ENCODE data around the gene SLC10A7.

SLC10A7 gene

DNA sequence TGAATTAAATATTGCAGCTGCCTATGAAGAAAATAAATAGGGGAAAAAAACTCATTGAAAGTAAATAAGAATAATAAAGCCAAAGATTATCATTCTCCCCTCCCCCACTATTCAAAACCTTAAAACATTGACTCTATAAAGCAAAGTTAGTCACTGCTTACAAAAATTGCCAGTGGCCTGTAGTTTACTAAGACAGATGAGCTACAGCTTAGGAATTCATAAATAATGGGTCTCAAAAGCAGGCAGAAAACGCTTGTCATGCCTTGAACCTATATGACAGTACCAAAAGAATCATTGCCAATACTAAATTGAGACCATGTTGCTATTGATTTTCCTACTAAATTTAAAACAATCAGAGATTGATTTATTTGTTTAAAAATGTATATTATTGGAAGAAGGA lies 78.9 kb downstream of the SLC10A7 start:
- in situ Hi-C loops (cut with MboI; ENCODE audit: low sequenced_read_pairs) = no loop called here

GRCh38 chr4:146439999-146440398 lies 81.7 kb downstream of the SLC10A7 start:
- in situ Hi-C loops (cut with MboI; ENCODE audit: low sequenced_read_pairs) = no loop called here

- in situ Hi-C loops (cut with MboI; ENCODE audit: low sequenced_read_pairs) = no loop called here
Measured at GRCh38 chr4:146439437-146439836, 82.3 kb downstream of the SLC10A7 start.

GRCh38 chr4:146437778-146438177 lies 84.0 kb downstream of the SLC10A7 start:
- in situ Hi-C loops (cut with MboI; ENCODE audit: low sequenced_read_pairs) = no loop called here

GRCh38 chr4:146436423-146437162 lies 85.1 kb downstream of the SLC10A7 start:
- in situ Hi-C loops (cut with MboI; ENCODE audit: low sequenced_read_pairs) = no loop called here

DNA sequence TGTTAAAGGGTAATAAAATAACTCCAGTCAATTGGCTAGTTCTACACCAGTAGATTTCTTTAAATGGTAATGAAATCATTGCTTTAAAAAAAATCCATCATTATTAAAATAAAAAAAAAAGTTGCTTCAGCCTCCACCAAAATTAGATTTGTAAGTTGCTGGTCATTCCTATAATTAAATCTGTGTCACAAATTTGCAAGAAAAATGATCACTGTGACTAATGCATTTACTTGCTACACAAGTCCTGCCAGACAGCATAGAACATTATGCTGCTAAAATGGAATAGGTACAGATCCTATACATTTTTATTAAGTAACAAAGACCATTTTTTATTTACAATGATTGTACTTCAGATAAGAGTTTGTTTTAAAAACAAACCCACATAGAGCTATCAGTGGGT lies 85.8 kb downstream of the SLC10A7 start:
- in situ Hi-C loops (cut with MboI; ENCODE audit: low sequenced_read_pairs) = no loop called here

GRCh38 chr4:146432065-146432464 lies 89.7 kb downstream of the SLC10A7 start:
- in situ Hi-C loops (cut with MboI; ENCODE audit: low sequenced_read_pairs) = no loop called here

- in situ Hi-C loops (cut with MboI; ENCODE audit: low sequenced_read_pairs) = no loop called here
Measured at GRCh38 chr4:146428298-146428697, 93.4 kb downstream of the SLC10A7 start.

DNA sequence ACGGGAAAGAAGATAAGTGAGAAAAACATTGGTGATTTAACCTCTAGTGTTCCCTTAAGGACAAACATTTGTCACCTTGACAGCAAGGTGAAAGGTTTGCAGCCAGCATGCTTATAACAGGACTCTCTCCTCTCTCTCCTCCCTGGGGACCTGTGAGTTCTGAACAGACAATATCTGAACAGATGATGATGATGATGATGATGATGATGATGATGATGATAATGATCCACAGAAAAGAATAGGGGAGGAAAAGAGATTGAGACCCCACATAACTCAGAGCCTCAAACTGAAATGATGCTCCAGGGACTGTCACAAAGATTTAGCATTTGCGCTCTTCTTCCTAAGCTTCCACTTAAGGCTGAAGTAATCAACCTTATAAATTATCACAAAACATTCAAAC lies 103.9 kb downstream of the SLC10A7 start:
- in situ Hi-C loops (cut with MboI; ENCODE audit: low sequenced_read_pairs) = no loop called here

DNA sequence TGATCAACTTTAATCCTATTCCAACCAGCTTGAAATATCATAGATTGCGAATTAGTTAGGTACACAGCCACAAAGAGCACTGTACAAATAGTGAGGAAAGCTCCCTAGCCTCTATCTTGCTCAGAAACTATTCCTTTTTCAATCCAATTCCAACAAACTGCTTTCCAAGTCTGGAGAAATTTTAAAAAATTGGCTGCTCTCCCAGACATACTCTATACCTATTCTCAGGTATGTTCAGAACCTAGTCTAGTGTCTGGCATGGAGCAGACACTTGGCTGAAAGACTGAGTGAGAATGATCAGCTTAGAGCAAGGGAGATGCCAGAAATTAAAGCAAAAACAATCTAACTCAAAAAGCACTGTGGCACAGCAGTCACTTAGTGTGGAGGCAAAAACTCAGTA lies 105.9 kb downstream of the SLC10A7 start:
- in situ Hi-C loops (cut with MboI; ENCODE audit: low sequenced_read_pairs) = no loop called here

DNA sequence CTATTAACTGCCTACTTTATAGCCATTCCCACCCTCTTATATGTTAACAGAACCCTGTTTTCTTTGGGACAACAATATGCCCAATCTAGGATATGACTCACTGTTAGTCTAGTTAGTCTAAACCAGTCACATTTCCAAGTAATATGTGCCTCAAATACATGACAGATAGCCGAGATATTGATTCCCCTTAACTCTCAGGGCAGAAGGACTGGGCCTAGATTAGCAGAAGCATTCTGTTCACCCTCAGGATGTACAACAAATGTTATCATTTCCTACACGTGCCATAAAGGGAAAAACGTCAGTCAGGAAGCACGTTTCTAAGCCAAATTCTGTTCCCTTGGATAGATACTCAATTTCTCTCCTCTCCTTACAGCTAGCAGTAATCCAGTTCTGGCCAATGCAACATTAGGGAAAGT lies 114.1 kb downstream of the SLC10A7 start:
- in situ Hi-C loops (cut with MboI; ENCODE audit: low sequenced_read_pairs) = no loop called here

DNA sequence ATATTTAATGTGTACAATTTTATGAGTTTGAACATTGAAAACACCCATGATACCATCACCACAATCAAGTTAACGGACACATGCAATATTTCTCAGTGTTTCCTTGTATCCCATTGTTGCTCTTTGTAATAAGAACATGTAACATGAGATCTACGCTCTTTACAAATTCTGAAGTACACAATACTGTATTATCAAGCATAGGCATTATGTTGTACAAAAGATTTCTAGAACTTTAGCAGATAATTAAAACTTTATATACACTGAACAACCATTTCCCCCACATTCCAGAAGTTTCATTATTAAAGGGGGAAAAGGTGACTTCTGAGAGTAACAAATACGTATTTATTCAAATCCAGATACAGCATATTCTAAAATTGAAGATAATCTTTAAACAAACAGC lies 114.5 kb downstream of the SLC10A7 start:
- in situ Hi-C loops (cut with MboI; ENCODE audit: low sequenced_read_pairs) = no loop called here

DNA sequence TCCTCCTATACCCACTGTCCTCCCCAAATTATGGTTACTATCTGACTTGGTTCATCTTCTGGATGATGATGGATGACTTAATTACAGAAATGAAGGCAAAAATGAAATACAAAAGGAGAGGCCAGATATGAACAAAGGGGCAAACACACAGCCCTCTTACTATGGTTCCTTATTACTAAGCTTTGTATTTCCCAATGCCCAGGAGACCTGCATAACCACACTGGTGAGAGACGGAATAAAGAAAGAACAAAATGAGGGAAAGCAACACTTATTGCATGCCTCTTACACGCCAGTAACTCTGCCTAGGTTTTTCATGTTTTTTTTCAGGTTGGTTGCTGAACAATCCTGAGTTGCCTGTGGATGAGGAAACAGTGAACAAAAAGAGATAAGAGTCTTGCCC lies 120.5 kb downstream of the SLC10A7 start:
- in situ Hi-C loops (cut with MboI; ENCODE audit: low sequenced_read_pairs) = no loop called here

GRCh38 chr4:146398896-146399445 lies 122.8 kb downstream of the SLC10A7 start:
- in situ Hi-C loops (cut with MboI; ENCODE audit: low sequenced_read_pairs) = no loop called here

GRCh38 chr4:146398404-146398803 lies 123.3 kb downstream of the SLC10A7 start:
- in situ Hi-C loops (cut with MboI; ENCODE audit: low sequenced_read_pairs) = no loop called here

- in situ Hi-C loops (cut with MboI; ENCODE audit: low sequenced_read_pairs) = no loop called here
Measured at GRCh38 chr4:146389561-146389960, 132.2 kb downstream of the SLC10A7 start.

GRCh38 chr4:146382194-146382593 lies 139.5 kb downstream of the SLC10A7 start:
- in situ Hi-C loops (cut with MboI; ENCODE audit: low sequenced_read_pairs) = no loop called here

GRCh38 chr4:146381263-146381872 lies 140.4 kb downstream of the SLC10A7 start:
- in situ Hi-C loops (cut with MboI; ENCODE audit: low sequenced_read_pairs) = no loop called here

DNA sequence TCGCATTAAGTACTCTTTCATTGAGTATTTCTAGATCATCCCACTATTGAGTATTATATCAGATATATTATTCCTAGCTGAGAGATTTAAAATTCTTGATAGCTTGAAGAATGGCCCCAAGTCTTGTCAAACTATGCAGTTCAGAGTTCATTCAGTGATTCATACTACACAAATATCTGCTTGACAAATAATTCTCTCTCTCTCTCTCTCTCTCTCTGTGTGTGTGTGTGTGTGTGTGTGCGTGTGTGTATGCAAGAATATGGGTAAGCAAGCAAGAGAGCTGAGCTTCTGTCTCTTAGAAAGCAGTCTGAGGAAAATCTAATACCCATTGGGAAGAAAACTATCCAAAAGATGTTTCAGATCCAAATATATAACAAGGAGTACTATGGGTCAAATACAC lies 142.0 kb downstream of the SLC10A7 start:
- in situ Hi-C loops (cut with MboI; ENCODE audit: low sequenced_read_pairs) = no loop called here

- in situ Hi-C loops (cut with MboI; ENCODE audit: low sequenced_read_pairs) = no loop called here
Measured at GRCh38 chr4:146371812-146372211, 149.9 kb downstream of the SLC10A7 start.

DNA sequence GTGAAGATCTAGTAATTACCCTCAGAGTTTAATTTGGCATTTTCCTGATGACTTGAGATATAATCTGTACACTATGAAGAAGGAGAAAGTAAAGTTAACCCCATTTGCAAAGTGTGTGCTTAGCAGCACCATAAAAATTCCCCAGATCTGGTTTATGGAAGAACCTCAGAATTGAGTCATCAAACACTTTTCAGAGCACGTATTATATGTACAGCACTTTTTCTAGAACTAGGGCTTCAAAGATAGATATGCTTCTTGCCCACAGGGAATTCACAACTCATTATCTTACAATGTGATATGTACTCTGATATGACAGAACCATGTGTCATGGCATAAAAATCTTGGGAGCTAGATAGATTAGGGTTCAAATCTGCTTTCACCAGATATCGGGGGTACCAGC lies 150.9 kb downstream of the SLC10A7 start:
- in situ Hi-C loops (cut with MboI; ENCODE audit: low sequenced_read_pairs) = no loop called here

DNA sequence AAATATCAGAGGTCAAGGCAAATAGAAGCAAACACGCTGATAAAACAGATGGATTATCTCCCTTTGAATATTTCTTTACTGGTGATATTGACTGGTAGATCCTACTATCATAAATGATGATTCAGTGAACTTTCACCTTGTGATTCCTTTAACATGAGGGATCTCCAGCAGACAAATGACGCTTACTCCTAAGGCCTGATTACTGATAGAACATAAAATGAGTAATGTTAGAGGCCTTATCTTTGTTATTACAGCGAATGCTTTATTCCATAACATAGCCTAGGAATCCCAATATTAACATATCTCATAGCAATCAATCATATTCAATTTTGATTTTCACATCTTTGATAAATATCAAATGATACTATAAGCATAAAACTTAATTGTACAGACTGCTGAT lies 152.3 kb downstream of the SLC10A7 start:
- in situ Hi-C loops (cut with MboI; ENCODE audit: low sequenced_read_pairs) = no loop called here

All from HL-60/S4 treated with retinoic acid at 250 ng/mL for 4 days and 3 days (cell line).